GM21423 (cell line): Measurements from ENCODE around the gene ASCC2.
"Not testable (repeated sequence)": the region's sequence is repeated elsewhere in the genome, so short reads cannot be mapped to it uniquely, and the experiment has no call there.

ENCODE experiments used
- ATAC-seq: cut with Tn5 transposase; IDR thresholded peaks from one replicate; pipeline ENCODE4 v1.9.1; 2021; ENCODE audit warnings: mild to moderate bottlenecking, moderate library complexity; ENCODE audit not compliant: unreplicated experiment

ASCC2 gene

GRCh38 chr22:29837741-29838598 lies at the start of gene ASCC2:
TSS of gene ASCC2 (minus strand) at chr22:29838274. CDS start at chr22:29832325, 5,949 bp downstream.
- peak; percentile 96 for ATAC-seq

- no peak for ATAC-seq
Measured at GRCh38 chr22:29887358-29887757, 49.3 kb upstream of the ASCC2 start.

- ATAC-seq, result no peak
Measured at GRCh38 chr22:29886596-29886995, 48.5 kb upstream of the ASCC2 start.

- no peak for ATAC-seq
Measured at GRCh38 chr22:29885610-29886009, 47.5 kb upstream of the ASCC2 start.

- ATAC-seq, result peak; percentile 10
Measured at GRCh38 chr22:29883775-29884097, 45.7 kb upstream of the ASCC2 start.

GRCh38 chr22:29883045-29883774 lies 45.1 kb upstream of the ASCC2 start, which contains the start of gene MTMR3:
TSS of gene MTMR3 (plus strand) at chr22:29883174. CDS start at chr22:29971060, 87,886 bp downstream.
- ATAC-seq, result peak; percentile 72

- ATAC-seq, result no peak
Measured at GRCh38 chr22:29882716-29883044, 44.6 kb upstream of the ASCC2 start.

GRCh38 chr22:29879753-29880152 lies 41.7 kb upstream of the ASCC2 start:
- no peak for ATAC-seq

- ATAC-seq, result no peak
Measured at GRCh38 chr22:29877620-29878019, 39.5 kb upstream of the ASCC2 start.

- ATAC-seq, result no peak
Measured at GRCh38 chr22:29873943-29874342, 35.9 kb upstream of the ASCC2 start.

- no peak for ATAC-seq
Measured at GRCh38 chr22:29872989-29873388, 34.9 kb upstream of the ASCC2 start.

GRCh38 chr22:29872144-29872893 lies 34.2 kb upstream of the ASCC2 start:
- ATAC-seq, result no peak

GRCh38 chr22:29871684-29872083 lies 33.6 kb upstream of the ASCC2 start:
- ATAC-seq, result no peak

GRCh38 chr22:29870574-29870973 lies 32.5 kb upstream of the ASCC2 start:
- no peak for ATAC-seq

GRCh38 chr22:29867851-29868250 lies 29.8 kb upstream of the ASCC2 start:
- ATAC-seq, result no peak

GRCh38 chr22:29867260-29867659 lies 29.2 kb upstream of the ASCC2 start:
- ATAC-seq, result no peak

GRCh38 chr22:29865572-29865971 lies 27.5 kb upstream of the ASCC2 start:
- ATAC-seq, result not testable (repeated sequence)

GRCh38 chr22:29861672-29862297 lies 23.7 kb upstream of the ASCC2 start:
- no peak for ATAC-seq

GRCh38 chr22:29860006-29860766 lies 22.1 kb upstream of the ASCC2 start:
- no peak for ATAC-seq

- not testable (repeated sequence) for ATAC-seq
Measured at GRCh38 chr22:29859030-29859429, 21.0 kb upstream of the ASCC2 start.
